ENCODE measurements around the gene UQCRH.

UQCRH gene

DNA sequence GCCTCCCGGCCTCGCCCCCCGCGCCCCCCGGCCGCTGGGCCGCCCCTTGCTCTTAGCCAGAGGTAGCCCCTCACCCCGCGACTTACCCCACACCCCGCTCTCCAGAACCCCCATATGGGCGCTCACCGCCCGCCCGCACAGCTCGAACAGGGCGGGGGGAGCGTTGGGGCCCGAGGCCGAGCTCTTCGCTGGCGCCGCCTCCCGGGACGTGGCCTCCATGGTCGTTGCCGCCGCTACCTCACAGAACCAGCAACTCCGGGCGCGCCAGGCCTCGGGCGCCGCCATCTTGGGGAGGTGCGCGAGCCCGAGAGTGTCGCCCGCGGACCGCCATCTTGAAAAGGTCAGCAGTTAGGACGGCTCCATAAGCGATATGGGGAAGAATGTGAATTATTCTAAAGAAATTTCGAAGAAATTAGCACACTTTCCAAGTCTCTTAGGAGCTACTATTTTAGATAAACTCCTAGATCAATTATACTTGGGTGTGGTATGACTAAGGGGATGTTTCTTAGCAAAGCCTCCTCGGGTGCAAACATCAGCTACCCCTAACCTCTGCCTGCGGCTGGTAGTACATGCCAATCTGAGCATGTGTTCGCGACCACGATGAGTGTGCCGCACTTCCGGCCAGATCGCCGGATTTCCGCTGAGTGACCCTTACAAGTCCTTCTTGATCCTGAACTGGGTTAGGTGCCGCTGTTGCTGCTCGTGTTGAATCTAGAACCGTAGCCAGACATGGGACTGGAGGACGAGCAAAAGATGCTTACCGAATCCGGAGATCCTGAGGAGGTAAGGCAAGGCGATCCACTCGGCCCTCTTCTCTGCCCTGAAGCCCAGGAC is at the start of gene UQCRH, which contains the start of gene LRRC41:
Gene UQCRH, plus strand, starts transcription at position 661 of the 834 bp plus-strand sequence. Its CDS starts 69 bp downstream, at position 730.
Gene LRRC41, minus strand, starts transcription at position 579 of the 834 bp plus-strand sequence. Its CDS starts 294 bp downstream, at position 285.
- peak; percentile 91 for DNase-seq

DNA sequence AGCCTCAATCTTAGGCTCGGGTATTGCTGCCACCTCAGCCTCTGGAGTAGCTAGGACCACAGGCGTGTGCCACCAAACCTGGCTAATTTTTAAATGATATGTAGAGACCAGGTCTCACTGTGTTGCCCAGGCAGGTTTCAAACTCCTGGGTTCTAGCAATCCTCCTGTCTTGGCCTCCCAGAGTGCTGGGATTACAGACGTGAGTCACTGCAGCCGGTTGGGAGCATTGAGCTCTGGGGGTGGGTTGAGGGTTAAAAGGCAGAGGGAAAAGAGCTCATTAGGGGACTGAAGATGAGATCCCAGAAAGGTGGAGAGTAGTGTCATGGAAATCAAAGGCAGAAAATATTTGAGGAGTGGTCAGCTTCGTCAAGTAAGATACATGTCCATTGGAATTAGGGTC is 48.8 kb upstream of the UQCRH start:
- DNase-seq = no peak

DNA sequence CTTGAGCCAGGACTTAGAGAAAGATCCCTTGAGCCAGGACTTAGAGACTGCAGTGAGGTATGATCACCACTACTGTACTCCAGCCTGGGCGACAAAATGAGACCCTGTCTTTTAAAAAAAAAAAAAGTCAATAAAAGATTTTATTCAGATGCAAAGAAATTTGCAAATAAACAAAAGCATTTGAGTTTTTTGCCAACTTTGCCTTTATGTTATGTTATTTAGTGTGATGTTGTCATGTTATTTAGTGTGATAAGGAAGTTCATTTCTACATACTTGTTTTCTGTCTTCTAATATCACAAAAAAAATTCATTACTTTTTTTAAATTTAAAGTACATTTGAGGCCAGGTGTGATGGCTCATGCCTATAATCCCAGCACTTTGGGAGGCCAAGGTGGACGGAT is 47.0 kb upstream of the UQCRH start:
- no peak for DNase-seq

DNA sequence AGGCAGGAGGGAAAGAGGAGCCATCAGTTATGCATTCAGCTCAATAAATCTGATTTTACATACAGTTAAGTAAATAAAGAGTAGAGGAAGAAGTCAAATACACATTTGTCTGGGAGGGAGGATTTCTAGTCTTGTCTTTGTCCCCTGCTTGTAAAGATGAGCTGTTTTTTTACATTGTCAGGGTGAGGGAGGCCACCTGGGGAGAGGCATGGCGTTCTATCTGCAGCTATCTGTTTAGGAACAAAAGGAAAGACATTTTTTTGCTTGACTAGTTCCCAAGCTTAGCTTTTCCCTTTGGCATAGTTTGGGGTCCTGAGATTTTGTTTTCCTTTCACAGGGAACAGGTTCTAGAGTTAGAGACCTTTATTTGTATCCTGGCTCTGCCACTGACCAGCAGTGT is 41.0 kb upstream of the UQCRH start:
- no peak for DNase-seq

DNA sequence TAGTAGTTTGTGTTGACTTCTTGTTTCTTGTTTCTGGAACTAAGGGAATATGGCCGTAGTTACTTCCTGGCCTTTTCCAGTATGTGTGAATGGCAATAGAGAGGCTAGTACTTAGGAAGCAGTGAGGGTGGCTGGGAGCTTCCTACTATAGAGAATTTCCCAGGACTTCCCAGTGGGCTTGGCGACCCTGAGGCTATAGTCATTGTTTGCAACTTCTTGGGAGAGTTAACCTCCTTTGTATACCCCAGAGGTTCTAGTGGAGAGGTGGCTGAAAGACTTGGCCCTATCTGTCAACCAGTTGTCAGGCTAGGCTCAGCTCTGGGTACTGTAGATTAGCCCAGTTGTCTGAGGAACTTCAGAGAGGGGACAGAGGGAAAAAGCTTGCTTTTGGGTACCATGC is 40.4 kb upstream of the UQCRH start:
- DNase-seq = no peak

DNA sequence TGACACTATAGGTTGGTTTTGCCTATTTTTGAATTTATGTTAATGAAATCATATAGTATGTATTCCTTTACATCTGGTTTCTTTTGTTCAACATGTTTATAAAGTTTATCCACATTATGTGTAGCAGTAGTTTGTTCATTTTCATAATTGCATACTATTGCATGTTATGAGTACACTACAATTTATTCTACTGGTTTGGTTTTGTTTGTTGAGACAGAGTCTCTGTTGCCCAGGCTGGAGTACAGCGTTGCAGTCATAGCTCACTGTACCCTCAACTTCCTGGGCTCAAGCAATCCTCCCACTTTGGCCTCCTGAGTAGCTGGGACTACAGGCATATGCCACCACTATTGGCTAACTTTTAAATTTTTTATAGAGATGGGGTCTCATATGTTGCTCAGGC is 34.9 kb upstream of the UQCRH start:
- DNase-seq = no peak

DNA sequence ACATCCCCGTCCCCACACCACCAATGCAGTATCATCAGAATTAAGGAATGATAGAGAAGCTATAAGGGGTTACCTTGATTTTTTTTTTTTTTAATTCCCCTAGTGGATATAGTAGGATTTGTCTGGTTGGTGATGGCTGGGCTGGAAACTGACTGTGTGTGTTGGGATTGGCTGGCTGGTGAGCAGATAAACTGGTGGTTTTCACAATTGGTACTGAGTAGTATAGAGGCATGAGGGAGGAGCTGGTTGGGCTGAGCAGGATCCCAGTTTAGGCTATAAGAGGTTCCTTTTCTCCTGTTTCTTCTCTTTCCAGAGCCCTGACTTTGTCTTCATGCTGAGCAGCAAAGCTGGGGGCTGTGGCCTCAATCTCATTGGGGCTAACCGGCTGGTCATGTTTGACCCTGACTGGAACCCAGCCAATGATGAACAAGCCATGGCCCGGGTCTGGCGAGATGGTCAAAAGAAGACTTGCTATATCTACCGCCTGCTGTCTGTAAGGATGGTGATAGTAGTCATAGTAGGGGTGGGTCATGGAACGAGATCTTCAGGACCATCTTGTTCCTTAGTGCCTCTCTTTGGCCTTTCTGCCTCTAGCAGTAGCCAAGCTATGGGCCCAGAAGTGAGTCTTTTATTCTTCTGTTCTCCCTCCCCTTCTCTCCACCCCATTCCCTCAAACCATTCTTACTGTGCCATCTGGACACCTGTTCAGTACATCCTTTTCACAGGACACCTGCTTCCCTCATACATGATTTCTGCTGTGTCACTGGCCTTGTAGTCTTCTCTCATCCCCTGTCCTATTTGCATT is 29.1 kb upstream of the UQCRH start:
- DNase-seq = no peak

DNA sequence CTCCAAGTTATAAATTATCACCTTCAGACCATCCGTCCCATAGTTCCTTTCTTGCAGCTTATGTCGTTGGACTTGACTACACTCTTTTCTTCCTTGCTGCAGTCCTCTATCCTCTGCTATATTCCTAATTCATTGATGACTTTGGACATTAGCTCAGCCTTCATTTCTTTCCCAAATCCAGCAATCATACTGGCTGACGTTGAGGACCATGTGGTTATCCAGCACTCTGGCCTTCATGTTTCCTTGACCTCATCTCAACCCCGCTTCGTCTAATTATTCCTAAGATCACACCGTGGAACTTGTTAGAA is 28.5 kb upstream of the UQCRH start:
- no peak for DNase-seq

DNA sequence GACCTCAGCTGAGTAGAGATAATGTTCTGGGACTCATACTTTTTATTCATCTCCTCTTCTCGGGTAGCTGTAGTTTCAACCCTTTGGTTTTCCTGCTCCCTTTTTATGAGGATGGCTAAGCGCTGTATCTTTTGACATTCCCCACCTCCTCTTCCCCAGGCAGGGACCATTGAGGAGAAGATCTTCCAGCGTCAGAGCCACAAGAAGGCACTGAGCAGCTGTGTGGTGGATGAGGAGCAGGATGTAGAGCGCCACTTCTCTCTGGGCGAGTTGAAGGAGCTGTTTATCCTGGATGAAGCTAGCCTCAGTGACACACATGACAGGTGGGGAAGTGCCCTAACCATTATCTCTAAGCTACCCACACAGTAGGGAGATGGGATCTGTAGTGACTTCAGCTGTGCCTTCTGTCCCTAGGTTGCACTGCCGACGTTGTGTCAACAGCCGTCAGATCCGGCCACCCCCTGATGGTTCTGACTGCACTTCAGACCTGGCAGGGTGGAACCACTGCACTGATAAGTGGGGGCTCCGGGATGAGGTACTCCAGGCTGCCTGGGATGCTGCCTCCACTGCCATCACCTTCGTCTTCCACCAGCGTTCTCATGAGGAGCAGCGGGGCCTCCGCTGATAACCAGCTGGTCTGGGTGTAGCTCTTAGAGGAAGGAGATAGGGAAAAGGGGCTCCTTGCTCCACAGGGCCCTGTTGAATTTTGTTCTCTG is 25.7 kb upstream of the UQCRH start:
- DNase-seq = no peak

DNA sequence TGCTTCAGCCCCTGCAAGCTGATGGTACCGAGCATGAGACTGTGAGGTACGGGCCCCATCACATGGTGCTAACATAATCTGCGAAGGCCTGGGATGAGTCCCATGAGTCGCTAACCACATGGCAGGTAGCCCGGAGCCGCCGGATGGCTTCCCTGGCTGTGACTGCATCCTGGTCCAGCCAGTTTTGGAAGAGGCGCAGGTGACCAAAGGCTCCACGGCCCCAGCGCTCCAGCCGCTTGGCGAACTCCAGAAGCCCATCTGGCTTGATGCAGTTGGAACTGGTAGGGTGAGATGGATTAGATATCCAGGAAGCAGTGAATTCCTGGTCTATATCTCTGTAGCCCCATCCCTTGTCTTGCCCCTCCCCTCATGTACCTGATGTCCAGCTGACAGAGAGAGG is 24.7 kb upstream of the UQCRH start:
- DNase-seq = no peak

DNA sequence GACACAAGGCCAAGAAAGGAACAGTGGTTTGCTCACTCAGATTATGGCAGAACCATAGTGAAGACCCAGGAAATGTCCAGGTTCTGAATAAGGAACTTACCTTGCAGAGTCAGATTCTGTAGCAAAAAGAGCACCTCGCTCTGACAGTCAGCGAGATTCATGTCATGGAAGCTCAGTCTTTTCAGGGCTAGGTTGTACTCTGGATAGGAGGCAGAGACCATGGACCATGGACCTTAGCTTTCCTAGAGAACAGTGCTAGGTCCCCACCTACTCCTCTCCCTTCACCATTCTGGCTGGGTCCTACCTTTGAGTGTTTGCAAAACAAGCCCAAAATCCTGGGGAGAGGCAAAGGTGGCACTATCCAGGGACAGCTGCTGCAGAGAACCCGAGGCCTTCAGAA is 23.4 kb upstream of the UQCRH start:
- no peak for DNase-seq

DNA sequence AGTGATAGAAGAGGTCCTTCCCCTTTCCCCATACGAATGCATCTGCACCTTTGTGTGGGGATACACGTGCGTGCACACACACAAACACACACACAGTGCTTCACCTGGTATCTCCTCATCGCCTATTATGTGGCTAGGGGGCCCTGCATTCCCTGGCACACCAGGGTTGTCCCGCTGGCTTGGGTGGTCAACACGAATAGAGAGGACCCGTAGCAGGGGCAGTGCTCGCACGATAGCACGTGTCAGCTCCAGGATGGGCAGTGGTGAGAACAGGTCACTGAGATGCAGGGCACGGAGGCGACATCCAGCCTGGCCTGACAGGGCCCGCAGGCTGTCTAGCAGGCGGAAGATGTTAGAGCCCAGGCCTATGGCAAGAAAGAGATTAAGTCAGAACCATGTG is 22.5 kb upstream of the UQCRH start:
- no peak for DNase-seq

DNA sequence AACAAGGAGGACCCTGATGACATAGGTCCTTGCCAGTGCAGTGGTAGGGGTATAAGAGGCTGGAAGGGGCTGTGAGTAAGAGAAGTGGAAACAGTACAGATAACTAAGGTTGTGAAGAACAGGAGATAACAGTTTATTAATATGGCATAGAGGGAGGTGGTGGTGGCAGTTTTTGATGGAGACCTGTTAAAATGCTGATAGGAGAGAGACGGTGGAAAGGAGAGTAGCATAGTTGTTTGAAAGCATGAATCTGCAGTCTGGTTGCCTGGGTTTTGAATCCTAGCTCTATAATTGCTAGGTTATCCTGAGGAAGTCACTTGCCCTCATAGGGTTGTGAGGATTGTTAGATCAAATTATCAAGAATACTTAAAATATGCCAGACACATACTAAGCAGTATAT is 19.4 kb upstream of the UQCRH start:
- no peak for DNase-seq

DNA sequence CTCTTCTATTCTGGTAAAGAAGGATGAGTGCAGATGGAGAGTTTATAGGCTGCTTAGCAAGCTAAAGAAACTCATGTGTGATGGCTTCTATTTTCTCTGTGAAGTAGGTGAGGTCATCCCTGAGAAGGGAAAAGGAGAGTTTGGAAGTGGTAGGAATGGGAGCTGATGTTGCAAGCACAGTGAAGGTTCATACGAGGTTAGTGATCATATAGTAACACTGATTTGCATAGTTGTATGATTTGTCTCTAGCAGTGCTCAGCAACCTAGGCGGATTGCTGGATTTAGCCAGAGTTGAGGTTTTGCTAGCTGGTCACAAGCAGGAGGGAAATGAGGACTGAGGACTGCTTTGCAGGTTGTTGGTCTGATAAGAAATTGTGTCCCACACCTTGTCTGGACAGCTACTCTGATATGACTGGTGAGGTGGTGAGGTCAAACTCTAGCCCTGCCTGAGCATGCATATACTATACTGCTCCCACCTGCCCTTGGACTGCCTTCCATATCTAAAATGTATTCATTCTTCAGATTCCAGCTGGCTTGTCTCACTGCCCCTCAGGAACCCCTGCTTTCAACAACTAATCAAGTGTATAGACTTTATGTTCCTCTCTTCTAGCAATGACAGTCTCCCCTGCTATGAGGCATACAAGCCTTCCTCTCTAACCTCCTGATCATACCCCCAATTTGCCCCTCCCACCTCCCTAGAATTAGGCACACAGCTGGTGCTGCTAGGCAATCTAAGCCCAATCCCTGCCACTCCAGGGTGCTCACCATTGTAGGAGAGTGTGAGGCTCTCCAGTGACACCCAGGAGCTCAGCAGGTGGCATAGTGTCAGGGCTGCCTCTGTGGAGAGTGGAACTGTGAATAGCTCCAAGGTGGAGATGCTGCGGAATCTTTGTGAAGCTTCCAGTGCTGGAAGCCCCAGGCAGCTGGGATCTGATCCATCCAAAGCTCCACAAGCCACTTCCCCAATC is 18.6 kb upstream of the UQCRH start:
- peak; percentile 5 for DNase-seq

DNA sequence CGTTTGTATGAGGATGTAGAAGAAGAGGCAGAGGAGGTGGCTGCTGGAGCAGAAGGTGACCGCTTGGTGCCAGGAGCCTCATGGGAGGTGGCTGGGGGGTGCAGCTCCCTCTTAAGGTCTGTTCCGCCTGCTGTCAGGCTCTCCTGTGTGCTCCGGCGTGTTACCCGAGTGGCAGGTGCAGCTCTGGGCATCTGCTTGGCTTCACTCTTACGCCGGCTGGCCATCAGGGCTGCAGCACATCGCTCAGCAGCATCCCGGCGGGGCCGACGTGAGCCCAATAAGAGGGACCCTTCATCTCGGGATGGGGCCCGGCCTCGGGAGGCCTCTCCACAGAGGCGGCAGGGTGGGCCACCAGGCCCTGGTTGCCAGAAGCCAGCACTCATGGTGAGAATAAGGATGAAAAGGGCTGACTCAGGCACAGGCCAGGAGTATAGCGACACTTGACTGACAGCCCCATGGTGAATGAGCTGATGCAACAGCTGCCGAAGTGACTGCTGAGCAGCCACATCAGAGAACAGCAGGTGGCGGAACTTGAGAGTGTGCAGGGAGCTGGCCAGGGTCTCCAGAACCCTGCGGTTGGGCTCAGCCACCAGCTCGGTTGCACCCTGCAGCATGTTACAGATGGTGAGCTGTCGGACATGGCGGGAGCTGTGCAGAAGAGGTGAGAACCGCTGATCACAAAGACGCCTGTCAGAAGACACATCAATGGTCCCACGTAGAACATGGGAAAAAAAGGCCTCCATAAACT is 17.6 kb upstream of the UQCRH start:
- peak; percentile 92 for DNase-seq

DNA sequence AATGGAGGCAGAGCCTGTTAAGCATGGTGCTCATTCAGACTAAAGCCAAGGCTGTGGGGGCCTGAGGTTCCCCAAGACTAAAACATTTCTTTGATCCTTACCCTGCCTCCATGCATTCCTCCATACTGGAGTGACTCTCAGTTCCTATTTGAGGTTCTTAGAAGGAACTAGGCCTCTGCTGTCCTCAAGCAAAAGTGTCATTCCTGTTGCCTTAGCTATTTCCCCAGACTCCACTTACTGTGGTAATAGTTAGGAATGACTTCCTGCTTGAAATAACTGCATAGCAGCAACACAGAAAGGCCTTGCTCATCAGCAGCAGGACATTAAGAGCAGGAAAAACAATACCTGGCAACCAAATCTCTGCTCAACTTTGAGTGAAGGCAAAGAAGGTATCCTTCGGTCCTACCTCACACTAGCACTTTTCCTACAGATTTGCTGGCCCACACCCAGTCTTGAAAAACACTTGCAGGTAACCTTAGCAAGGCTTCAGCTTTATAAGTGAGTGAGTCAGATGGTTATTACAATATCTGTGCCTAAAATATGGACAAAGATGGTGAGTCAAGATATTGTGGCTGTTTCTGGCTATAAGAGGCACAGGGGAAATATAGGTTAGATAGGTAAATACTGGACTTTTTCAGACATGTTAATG is 14.9 kb upstream of the UQCRH start:
- no peak for DNase-seq

DNA sequence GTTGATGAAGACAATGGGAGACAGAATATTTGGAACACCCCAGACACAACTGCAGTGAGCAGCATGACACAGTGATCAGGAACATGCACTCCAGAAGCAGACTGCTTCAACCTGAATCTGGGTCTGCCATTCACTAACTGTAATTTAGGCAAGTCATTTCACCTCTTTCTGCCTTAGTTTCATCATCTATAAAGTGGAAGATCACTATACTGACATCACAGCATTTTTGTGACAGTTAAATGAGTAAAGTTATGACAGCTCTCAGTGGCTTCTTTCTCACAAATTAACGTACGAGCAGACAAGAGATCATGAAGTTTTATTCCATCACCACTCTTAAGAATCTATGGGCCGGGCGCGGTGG is 14.4 kb upstream of the UQCRH start:
- no peak for DNase-seq

DNA sequence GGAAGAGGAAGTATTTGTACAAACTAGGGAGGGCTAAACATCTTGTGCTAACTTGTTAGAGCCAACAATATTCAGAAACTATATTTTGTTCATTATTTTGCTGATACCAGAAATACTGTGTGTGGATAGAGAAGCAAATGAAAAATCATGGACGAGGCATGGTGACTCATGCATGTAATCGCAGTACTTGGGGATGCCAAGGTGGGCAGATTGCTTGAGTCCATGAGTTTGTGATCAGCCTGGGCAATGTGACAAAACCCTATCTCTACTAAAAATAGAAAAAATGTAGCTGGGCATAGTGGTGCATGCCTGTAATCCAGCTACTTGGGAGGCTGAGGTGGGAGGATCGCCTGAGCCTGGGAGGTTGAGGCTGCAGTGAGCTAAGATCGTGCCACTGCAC is 13.5 kb upstream of the UQCRH start:
- DNase-seq = no peak

DNA sequence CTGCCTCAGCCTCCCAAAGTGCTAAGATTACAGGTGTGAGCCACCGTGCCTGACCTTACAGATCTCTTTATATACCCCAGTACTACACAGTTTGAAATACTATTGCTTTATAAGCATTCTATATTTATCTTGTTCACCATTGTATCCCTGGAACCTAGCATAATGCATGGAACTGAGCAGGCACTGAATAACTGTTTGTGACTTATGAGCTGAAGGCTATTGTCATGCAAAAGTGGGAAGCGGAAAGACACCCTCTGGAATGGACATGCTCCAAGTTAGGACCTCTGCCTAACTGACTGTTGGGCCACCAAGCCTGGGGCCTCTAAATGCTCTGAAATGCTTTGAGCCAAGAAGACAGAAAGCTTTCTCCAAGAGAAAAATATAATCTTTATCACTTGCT is 8.2 kb upstream of the UQCRH start:
- DNase-seq = no peak

DNA sequence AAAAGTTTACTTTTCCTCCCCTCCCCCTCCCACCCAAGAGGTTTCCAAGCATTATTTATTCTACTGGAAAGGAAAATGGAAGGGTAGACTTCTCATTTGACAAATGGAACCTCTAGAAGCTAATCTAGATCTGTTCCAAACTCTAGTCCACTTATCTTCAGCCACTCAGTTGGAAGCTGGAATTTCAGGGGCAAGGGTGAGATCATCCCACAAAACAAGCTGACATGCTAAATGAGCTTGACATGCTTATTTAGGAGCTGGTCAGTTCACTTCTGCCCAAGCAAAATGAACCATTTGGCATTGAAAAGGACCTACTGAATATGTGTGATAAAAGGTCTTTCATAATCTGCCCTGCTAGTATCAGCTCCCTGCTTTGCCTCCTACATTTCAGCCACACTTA is 5.1 kb upstream of the UQCRH start:
- DNase-seq = no peak

DNA sequence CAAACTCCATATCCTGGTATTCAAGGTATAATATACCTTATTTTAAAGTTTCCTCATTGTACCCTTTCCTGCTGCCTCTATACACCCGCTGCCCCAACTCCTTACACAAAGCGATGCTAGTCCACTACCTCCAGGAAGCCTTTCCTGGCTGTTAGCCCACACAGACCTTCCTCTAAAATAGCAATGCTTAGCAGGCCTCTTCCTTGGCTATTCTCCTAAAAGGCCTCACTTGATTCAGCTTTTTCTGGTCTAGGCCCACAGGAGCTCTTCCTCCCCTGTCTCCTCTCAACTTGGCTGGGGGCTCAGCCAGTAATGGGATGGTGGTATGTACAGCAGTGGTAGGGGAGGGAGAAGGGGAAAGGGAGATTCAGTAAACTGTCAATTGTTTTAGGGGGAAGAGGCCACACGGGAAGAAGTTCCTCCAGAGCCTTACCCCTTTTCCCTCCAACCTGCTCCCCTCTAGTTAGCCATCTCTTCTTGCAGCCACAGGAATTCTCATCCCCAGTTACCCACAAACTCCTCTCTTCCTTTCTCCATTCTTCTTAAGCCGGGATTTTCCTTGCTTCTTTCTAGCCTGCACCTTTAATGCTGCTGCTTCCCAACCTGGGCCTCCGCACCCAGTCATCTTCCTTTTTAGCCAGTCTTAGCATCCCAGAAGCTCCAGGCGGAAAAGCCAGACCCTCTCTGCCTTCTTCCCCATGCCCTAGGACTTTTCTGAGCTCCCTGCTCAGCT is 2.7 kb upstream of the UQCRH start:
- DNase-seq = no peak

Measured in NCI-H1694 (cell line).